ENCODE data around the gene FOXP1.
A peak's percentile ranks its signal among the peaks of the same experiment; 100 is the strongest.

The FOXP1 gene

DNA sequence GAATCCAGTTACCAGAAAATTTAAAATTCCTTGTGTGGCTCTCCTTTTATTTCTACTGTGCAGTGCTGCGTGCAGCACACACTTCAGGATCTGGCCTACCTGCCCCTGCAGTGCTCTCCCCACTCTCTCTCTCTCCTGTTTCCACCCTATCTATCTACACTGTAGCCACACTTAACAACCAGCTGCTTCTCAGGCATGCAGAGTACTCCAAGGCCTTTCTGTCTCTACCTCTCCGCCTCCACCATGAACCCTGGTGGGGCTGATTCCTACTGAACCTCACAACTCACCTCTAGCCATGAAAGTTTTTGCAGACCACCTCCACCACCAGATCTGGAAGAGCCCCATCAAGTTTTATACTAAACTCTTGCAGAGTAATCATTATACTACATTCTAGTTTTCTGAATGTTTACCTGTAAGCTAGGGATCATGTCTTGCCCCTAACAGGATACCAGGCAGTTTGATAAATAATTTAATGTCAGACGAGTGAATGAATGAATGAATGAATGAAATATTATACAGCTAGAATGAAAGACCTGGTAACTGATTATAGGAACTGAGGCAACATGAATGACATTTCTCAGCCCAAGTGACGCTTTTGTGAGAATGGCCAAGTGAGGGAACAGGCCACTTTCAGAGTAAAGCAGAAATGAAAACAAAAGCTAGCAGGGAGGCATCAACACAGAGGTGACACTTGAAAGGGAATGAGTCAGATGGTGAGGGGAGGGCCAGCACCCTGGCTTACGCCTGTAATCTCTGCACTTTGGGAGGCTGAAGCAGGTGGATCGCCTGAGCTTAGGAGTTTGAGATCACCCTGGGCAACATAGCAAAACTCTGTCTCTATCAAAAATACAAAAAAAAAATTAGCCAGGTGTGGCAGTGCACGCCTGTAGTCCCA lies 363.5 kb downstream of the FOXP1 start:
- Histone ChIP-seq H3K9ac (ENCODE audit: low read depth, low read length) (no peak overlapping the region), H3K36me3 (ENCODE audit: control insufficient read depth, insufficient read depth, low read length) (no peaks in the 10 kb centered on the region), H3K27me3 (ENCODE audit: control insufficient read depth, insufficient read depth, low read length) (no peaks in the 10 kb centered on the region), H3K4me3 (ENCODE audit: low read depth, low read length) (no peak overlapping the region), H3K27ac (ENCODE audit: low read depth, low read length) (no peak overlapping the region), H3K9me3 (ENCODE audit: control insufficient read depth, insufficient read depth, low read length) (no peaks in the 10 kb centered on the region), H3K4me1 (ENCODE audit: control insufficient read depth, insufficient read depth, low read length) (peaks cover 25% of the 10 kb centered on the region)

DNA sequence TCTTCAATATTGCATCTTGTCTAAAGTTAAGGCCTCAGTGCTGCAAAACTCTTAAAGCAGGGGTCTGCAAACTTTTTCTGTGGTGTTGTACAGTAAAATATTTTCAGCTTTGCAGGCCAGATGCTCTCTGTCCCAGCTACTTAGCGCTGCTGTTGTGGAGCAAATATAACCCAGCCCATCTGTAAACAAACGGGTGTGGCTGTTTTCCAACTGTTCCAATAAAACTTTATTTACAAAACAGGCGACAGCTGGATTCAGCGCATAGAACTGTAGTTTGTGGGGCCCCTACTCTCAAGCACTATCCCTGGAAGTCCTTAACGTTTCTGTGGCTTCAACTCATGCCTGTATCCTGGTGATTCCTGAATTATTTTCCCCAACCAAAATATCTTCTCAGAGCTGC lies 365.0 kb downstream of the FOXP1 start:
- H3K27ac ChIP-seq (ENCODE audit: low read depth, low read length), result no peak overlapping the region
- H3K4me1 ChIP-seq (ENCODE audit: control insufficient read depth, insufficient read depth, low read length), result peaks cover 29% of the 10 kb centered on the region
- no peak overlapping the region for H3K4me3 ChIP-seq (ENCODE audit: low read depth, low read length)
- no peak overlapping the region for H3K9ac ChIP-seq (ENCODE audit: low read depth, low read length)
- no peaks in the 10 kb centered on the region for H3K36me3 ChIP-seq (ENCODE audit: control insufficient read depth, insufficient read depth, low read length)
- no peaks in the 10 kb centered on the region for H3K27me3 ChIP-seq (ENCODE audit: control insufficient read depth, insufficient read depth, low read length)
- H3K9me3 ChIP-seq (ENCODE audit: control insufficient read depth, insufficient read depth, low read length), result no peaks in the 10 kb centered on the region

DNA sequence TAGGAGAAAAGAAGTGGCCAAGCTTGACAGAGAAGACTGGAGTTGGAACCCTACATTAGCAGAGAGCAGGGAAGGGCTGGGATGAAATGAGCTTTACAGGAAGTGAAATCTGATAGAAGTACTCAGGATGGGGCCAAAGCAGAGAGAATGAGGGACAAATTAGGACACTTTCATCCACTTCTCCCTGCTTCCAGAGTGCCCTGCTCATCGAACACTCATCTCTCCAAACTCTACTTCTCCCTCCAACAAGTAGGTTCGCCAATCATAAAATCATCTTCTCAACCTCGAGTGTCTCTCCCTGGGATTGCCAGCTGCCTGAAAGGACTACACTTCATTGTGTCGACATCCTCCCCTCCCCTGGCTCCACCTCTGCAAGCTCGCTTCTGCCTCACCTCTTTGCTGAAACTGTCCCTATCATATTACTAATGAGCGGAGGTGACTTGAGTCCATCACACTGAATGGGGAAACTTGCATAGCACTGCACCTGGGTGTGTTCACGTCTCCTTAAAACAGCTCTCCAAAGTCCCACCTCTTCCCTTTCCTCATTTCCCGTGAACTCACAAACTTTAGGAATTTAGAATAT lies 365.8 kb downstream of the FOXP1 start:
- Histone ChIP-seq H3K4me1 (ENCODE audit: control insufficient read depth, insufficient read depth, low read length) (peaks cover 29% of the 10 kb centered on the region), H3K27me3 (ENCODE audit: control insufficient read depth, insufficient read depth, low read length) (no peaks in the 10 kb centered on the region), H3K4me3 (ENCODE audit: low read depth, low read length) (no peak overlapping the region), H3K9ac (ENCODE audit: low read depth, low read length) (no peak overlapping the region), H3K36me3 (ENCODE audit: control insufficient read depth, insufficient read depth, low read length) (no peaks in the 10 kb centered on the region), H3K9me3 (ENCODE audit: control insufficient read depth, insufficient read depth, low read length) (no peaks in the 10 kb centered on the region), H3K27ac (ENCODE audit: low read depth, low read length) (no peak overlapping the region)

DNA sequence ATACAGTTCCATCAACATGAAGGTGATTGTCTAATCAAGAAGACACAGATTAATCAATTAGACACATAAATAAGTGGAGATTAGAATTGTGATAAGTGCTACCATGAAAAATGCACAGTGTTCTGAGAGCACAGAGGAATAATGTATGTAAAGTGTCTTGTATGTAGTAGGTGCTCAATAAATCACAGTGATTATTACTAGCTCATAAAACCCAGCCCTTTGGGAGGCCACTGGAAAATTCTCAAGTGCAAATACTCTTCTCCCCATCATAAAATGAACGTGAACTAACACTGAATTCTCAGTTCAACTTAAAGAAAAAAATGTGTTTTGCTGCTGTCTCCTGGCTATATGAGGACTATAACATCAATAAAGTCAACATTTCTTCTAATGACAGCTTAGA lies 368.2 kb downstream of the FOXP1 start:
- H3K9me3 ChIP-seq (ENCODE audit: control insufficient read depth, insufficient read depth, low read length), result no peaks in the 10 kb centered on the region
- H3K4me1 ChIP-seq (ENCODE audit: control insufficient read depth, insufficient read depth, low read length), result peaks cover 35% of the 10 kb centered on the region
- H3K27ac ChIP-seq (ENCODE audit: low read depth, low read length), result no peak overlapping the region
- H3K27me3 ChIP-seq (ENCODE audit: control insufficient read depth, insufficient read depth, low read length), result no peaks in the 10 kb centered on the region
- no peak overlapping the region for H3K4me3 ChIP-seq (ENCODE audit: low read depth, low read length)
- H3K36me3 ChIP-seq (ENCODE audit: control insufficient read depth, insufficient read depth, low read length), result no peaks in the 10 kb centered on the region
- no peak overlapping the region for H3K9ac ChIP-seq (ENCODE audit: low read depth, low read length)

DNA sequence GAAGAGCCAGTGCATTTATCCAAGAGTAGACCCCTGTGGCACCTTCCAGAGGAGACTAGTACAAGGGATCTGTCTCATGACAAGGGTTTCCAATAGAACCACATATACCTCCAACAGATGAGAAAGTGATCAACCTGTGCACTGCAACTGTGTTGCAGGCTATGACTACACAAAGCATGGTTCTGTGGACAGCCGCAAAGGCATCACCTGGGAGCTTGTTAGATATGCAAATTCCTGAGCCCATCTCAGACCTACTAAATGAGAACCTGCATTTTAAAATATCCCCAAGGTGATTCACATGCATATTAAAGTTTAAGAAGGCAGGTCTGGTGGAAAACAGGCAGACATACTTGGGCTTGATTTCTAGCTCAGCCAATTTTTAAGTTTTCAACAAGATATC lies 368.7 kb downstream of the FOXP1 start:
- H3K9ac ChIP-seq (ENCODE audit: low read depth, low read length), result no peak overlapping the region
- H3K4me1 ChIP-seq (ENCODE audit: control insufficient read depth, insufficient read depth, low read length), result peaks cover 40% of the 10 kb centered on the region
- no peaks in the 10 kb centered on the region for H3K36me3 ChIP-seq (ENCODE audit: control insufficient read depth, insufficient read depth, low read length)
- H3K27ac ChIP-seq (ENCODE audit: low read depth, low read length), result no peak overlapping the region
- no peaks in the 10 kb centered on the region for H3K9me3 ChIP-seq (ENCODE audit: control insufficient read depth, insufficient read depth, low read length)
- H3K4me3 ChIP-seq (ENCODE audit: low read depth, low read length), result no peak overlapping the region
- H3K27me3 ChIP-seq (ENCODE audit: control insufficient read depth, insufficient read depth, low read length), result no peaks in the 10 kb centered on the region

DNA sequence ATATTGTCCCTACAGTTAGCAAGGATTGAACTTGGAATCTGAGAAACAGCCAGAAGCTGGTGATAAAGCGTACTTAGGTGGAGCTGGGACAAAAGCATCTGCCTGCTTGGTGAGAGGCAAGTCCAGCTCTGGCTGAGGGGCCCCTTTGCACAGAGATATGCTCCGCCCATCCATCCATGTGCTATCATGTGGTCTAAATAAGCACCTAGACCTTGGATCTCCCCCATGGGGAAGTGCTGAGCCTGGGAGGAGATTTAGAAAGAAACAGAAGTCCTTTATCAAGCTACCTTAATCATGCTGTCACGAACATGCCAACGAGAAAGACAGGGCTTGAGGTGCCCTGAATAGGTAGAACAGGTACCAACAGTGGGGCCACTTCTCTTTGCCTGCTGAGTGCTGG lies 369.5 kb downstream of the FOXP1 start:
- H3K4me3 ChIP-seq (ENCODE audit: low read depth, low read length), result no peak overlapping the region
- no peaks in the 10 kb centered on the region for H3K27me3 ChIP-seq (ENCODE audit: control insufficient read depth, insufficient read depth, low read length)
- no peaks in the 10 kb centered on the region for H3K9me3 ChIP-seq (ENCODE audit: control insufficient read depth, insufficient read depth, low read length)
- H3K4me1 ChIP-seq (ENCODE audit: control insufficient read depth, insufficient read depth, low read length), result peaks cover 46% of the 10 kb centered on the region
- no peaks in the 10 kb centered on the region for H3K36me3 ChIP-seq (ENCODE audit: control insufficient read depth, insufficient read depth, low read length)
- no peak overlapping the region for H3K27ac ChIP-seq (ENCODE audit: low read depth, low read length)
- H3K9ac ChIP-seq (ENCODE audit: low read depth, low read length), result no peak overlapping the region

DNA sequence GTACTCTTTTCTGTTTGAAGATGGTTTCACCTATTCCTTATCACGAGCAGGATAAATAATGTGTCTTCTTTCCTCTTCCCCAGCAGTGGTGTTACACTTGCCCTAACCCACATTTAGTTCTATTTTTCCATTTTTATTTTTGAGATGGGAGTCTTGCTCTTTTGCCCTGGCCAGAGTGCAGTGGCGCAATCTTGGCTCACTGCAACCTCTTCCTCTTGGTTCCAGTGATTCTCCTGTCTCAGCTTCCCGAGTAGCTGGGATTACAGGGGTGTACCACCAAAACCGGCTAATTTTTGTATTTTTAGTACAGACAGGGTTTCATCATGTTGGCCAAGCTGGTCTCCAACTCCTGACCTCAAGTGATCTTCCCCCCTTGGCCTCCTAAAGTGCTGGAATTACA lies 372.4 kb downstream of the FOXP1 start:
- Histone ChIP-seq H3K4me1 (ENCODE audit: control insufficient read depth, insufficient read depth, low read length) (peaks cover 59% of the 10 kb centered on the region), H3K4me3 (ENCODE audit: low read depth, low read length) (no peak overlapping the region), H3K27ac (ENCODE audit: low read depth, low read length) (no peak overlapping the region), H3K9me3 (ENCODE audit: control insufficient read depth, insufficient read depth, low read length) (no peaks in the 10 kb centered on the region), H3K9ac (ENCODE audit: low read depth, low read length) (no peak overlapping the region), H3K27me3 (ENCODE audit: control insufficient read depth, insufficient read depth, low read length) (no peaks in the 10 kb centered on the region), H3K36me3 (ENCODE audit: control insufficient read depth, insufficient read depth, low read length) (no peaks in the 10 kb centered on the region)

DNA sequence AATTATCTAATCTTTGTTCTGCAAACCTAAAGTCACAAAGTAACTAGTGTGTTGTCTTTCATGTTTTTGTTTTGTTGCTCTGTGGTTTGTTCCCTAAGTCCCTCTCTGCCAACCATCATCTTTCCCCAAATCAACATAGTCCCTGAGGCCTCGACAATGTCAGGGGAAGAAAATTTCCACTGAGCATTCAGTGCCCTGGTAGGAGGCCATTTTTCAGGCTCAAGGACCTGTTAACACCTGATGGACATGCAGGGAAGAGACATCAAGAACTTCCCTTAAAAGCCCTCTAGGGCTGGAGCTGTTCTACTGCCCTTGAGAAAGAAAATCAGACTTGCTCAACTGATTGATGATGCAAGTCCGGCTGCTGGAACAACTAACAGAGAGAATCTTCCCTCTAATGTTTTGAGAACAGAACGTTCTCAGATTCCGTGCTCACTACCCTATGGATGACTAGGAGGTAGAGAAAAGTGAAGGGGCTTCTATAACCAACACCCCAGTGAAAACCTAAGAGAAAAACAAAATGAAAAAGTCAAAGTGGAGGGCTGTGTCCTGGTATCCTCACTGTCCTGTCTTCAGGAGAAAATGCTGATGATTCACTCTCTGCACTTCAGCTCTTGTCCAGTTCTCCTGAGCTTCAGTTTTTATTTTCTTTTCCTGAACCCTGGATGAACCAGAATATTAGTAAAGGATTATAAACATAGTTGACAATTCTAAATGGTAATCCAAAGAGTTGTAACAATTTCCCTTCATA lies 373.1 kb downstream of the FOXP1 start:
- H3K36me3 ChIP-seq (ENCODE audit: control insufficient read depth, insufficient read depth, low read length), result no peaks in the 10 kb centered on the region
- no peak overlapping the region for H3K4me3 ChIP-seq (ENCODE audit: low read depth, low read length)
- peaks cover 53% of the 10 kb centered on the region for H3K4me1 ChIP-seq (ENCODE audit: control insufficient read depth, insufficient read depth, low read length)
- no peak overlapping the region for H3K9ac ChIP-seq (ENCODE audit: low read depth, low read length)
- no peaks in the 10 kb centered on the region for H3K9me3 ChIP-seq (ENCODE audit: control insufficient read depth, insufficient read depth, low read length)
- H3K27me3 ChIP-seq (ENCODE audit: control insufficient read depth, insufficient read depth, low read length), result no peaks in the 10 kb centered on the region
- H3K27ac ChIP-seq (ENCODE audit: low read depth, low read length), result peak overlapping the region; percentile 52

DNA sequence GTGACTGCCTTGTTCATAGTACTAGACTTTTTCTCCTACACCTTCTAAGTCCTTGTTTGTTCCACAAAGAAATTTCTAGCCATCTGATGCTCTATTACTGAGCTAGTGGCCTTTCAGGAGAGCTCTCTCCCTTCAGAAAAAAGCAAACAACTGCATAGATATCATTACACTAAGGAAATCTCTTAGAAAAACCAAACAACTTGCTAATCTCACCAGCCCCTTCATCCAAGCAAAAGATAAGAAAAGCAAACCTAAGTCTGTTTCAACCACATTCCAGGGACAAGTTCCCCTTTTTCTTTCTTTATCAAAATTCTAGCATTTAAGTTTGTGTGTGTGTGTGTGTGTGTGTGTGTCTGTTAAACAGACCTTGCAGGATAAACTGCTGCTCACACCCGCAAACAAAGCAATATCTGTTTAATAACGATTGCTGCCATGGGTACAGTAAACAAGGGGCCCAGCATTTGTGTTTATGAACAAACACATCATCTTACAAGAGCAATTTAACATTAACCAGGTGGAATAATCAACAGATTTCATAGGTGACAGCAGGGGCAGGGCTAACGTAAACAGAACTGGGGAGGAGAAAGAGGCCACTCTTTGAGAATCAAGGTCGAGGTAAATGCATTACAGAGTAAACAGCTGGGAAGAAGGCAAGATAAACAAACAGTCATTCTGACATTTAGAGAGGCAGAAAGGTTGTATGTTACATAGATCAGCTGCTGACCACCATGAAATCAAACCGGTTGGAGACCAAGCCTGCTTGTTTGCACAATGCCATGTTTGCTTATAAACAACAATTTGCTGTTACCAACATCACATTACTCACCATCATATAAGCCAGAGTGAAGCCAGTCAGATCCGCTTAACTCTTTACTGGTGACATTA lies 375.1 kb downstream of the FOXP1 start:
- no peak overlapping the region for H3K9ac ChIP-seq (ENCODE audit: low read depth, low read length)
- no peaks in the 10 kb centered on the region for H3K36me3 ChIP-seq (ENCODE audit: control insufficient read depth, insufficient read depth, low read length)
- H3K27me3 ChIP-seq (ENCODE audit: control insufficient read depth, insufficient read depth, low read length), result no peaks in the 10 kb centered on the region
- no peaks in the 10 kb centered on the region for H3K9me3 ChIP-seq (ENCODE audit: control insufficient read depth, insufficient read depth, low read length)
- H3K27ac ChIP-seq (ENCODE audit: low read depth, low read length), result peak overlapping the region; percentile 71
- peaks cover 44% of the 10 kb centered on the region for H3K4me1 ChIP-seq (ENCODE audit: control insufficient read depth, insufficient read depth, low read length)
- H3K4me3 ChIP-seq (ENCODE audit: low read depth, low read length), result no peak overlapping the region

DNA sequence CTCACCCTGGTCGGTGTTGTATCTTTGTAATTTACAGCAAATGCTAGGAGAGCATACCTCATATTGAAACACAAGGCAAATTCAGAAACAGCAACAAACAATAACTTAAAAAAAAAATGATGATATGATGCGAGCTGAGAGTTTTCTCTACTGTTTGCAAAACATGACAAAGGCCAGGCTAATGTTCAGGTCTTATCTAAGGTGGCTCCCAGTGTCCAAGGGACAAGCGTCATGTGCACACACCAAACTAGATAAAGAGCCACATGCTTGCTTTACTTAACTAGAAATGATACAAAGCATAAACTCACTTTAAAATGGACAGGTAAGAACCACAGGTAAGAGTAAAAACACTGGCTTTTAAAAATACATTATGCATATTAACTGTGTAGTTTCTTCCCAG lies 375.9 kb downstream of the FOXP1 start:
- no peak overlapping the region for H3K4me3 ChIP-seq (ENCODE audit: low read depth, low read length)
- peaks cover 47% of the 10 kb centered on the region for H3K4me1 ChIP-seq (ENCODE audit: control insufficient read depth, insufficient read depth, low read length)
- no peaks in the 10 kb centered on the region for H3K27me3 ChIP-seq (ENCODE audit: control insufficient read depth, insufficient read depth, low read length)
- peak overlapping the region; percentile 71 for H3K27ac ChIP-seq (ENCODE audit: low read depth, low read length)
- no peaks in the 10 kb centered on the region for H3K9me3 ChIP-seq (ENCODE audit: control insufficient read depth, insufficient read depth, low read length)
- no peaks in the 10 kb centered on the region for H3K36me3 ChIP-seq (ENCODE audit: control insufficient read depth, insufficient read depth, low read length)
- H3K9ac ChIP-seq (ENCODE audit: low read depth, low read length), result no peak overlapping the region
